DOHH2 (cell line): ENCODE measurements around the gene CDH22.

ENCODE experiments used
- H3F3A ChIP-seq: fragments of 200-600 bp; sonication (generic), shearing (Covaris generic); 2 replicates; pipeline ENCODE4 v1.6.0; 2016; ENCODE audit warnings: antibody characterized with exemption, mild to moderate bottlenecking; ENCODE audit not compliant: control insufficient read depth, insufficient read depth
- H3K27ac ChIP-seq: fragments of 200-600 bp; sonication (generic); 2 replicates; pipeline ENCODE4 v1.5.1; 2014; ENCODE audit warnings: low read depth, mild to moderate bottlenecking, low read length, moderate library complexity
- H3K27me3 ChIP-seq: fragments of 200-600 bp; sonication (generic); 2 replicates; pipeline ENCODE4 v1.6.1; 2014; ENCODE audit warnings: mild to moderate bottlenecking, low read length, mixed read lengths; ENCODE audit not compliant: control insufficient read depth
- H3K36me3 ChIP-seq: fragments of 200-600 bp; sonication (generic); 2 replicates; pipeline ENCODE4 v1.6.1; 2014; ENCODE audit warnings: mild to moderate bottlenecking, low read length, moderate library complexity, mixed read lengths; ENCODE audit not compliant: control insufficient read depth
- H3K4me1 ChIP-seq: fragments of 200-600 bp; sonication (generic); 2 replicates; pipeline ENCODE4 v1.6.1; 2014; ENCODE audit warnings: mild to moderate bottlenecking, low read length, mixed read lengths; ENCODE audit not compliant: control insufficient read depth
- H3K4me2 ChIP-seq: fragments of 200-600 bp; sonication (generic); 2 replicates; pipeline ENCODE4 v1.6.0; 2014; ENCODE audit warnings: mild to moderate bottlenecking, low read length, moderate library complexity
- H3K4me3 ChIP-seq: fragments of 200-600 bp; sonication (generic); 2 replicates; pipeline ENCODE4 v1.5.1; 2014; ENCODE audit warnings: mild to moderate bottlenecking, low read length, mixed read lengths
- H3K79me2 ChIP-seq: fragments of 200-600 bp; sonication (generic); 2 replicates; pipeline ENCODE4 v1.6.1; 2014; ENCODE audit warnings: mild to moderate bottlenecking, low read length, mixed read lengths; ENCODE audit not compliant: control insufficient read depth
- H3K9me2 ChIP-seq: fragments of 200-600 bp; sonication (generic); replicated peaks from 2 replicates; pipeline ENCODE4 v1.6.1; 2014; ENCODE audit warnings: mild to moderate bottlenecking, low read length, mixed read lengths; ENCODE audit not compliant: control insufficient read depth
- H3K9me3 ChIP-seq: fragments of 200-600 bp; sonication (generic); 2 replicates; pipeline ENCODE4 v1.6.1; 2014; ENCODE audit warnings: antibody characterized with exemption, low read length, mixed read lengths; ENCODE audit not compliant: control insufficient read depth, insufficient read depth
- H4K20me1 ChIP-seq: fragments of 200-600 bp; sonication (generic); 2 replicates; pipeline ENCODE4 v1.6.0; 2014; ENCODE audit warnings: low read depth, mild to moderate bottlenecking, antibody characterized with exemption, low read length, moderate library complexity; ENCODE audit not compliant: control insufficient read depth, insufficient read depth
- EZH2phosphoT487 ChIP-seq: fragments of 200-600 bp; sonication (generic); IDR thresholded peaks from 2 replicates; pipeline ENCODE4 v1.6.1; 2017; ENCODE audit warnings: borderline replicate concordance, mild to moderate bottlenecking, antibody characterized with exemption, low read length, moderate library complexity, mixed read lengths
- TF ChIP-seq, protein P1 (sequence below): fragments of 200-600 bp; sonication (generic); IDR thresholded peaks from one replicate; pipeline ENCODE4 v1.5.1; 2014; ENCODE audit warnings: antibody characterized with exemption, mild to moderate bottlenecking, low read depth, low read length; ENCODE audit not compliant: poor library complexity, severe bottlenecking

CDH22 gene

DNA sequence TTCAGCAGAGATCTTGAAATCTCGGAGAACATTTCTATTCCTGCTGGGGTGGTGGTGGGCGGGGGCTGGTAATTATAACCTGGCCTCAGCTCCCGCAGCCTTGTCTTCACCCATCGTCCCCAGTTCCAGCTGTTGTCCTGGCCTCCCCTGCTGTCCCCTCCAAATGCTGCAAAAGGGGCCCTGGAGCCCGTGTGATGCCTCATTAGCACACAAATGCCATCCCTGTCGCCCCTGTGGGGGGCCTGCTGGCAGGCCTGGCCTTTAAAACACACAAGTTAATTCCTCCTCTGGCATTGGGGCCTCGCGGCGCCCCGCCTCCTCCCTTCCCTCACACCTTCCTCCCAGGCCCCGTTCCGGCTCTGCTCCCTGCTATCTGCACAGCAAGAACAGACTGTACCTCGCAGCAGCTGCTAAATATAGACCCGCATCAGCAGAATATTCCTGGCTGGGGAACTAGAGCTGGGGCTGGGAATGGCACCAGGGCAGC, 85.7 kb downstream of the CDH22 start:
- Histone ChIP-seq H4K20me1 (no peaks in the 10 kb centered on the region), H3K79me2 (no peaks in the 10 kb centered on the region), H3K4me2 (no peak overlapping the region), H3K9me2 (no peaks in the 10 kb centered on the region), H3K4me1 (no peaks in the 10 kb centered on the region), H3K4me3 (no peak overlapping the region), H3F3A (no peaks in the 10 kb centered on the region), H3K36me3 (no peaks in the 10 kb centered on the region), H3K27ac (no peak overlapping the region), H3K27me3 (no peaks in the 10 kb centered on the region), H3K9me3 (no peaks in the 10 kb centered on the region)
- TF ChIP-seq EZH2phosphoT487, result no peak
- TF ChIP-seq, protein P1, sequence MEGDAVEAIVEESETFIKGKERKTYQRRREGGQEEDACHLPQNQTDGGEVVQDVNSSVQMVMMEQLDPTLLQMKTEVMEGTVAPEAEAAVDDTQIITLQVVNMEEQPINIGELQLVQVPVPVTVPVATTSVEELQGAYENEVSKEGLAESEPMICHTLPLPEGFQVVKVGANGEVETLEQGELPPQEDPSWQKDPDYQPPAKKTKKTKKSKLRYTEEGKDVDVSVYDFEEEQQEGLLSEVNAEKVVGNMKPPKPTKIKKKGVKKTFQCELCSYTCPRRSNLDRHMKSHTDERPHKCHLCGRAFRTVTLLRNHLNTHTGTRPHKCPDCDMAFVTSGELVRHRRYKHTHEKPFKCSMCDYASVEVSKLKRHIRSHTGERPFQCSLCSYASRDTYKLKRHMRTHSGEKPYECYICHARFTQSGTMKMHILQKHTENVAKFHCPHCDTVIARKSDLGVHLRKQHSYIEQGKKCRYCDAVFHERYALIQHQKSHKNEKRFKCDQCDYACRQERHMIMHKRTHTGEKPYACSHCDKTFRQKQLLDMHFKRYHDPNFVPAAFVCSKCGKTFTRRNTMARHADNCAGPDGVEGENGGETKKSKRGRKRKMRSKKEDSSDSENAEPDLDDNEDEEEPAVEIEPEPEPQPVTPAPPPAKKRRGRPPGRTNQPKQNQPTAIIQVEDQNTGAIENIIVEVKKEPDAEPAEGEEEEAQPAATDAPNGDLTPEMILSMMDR, result no peak

DNA sequence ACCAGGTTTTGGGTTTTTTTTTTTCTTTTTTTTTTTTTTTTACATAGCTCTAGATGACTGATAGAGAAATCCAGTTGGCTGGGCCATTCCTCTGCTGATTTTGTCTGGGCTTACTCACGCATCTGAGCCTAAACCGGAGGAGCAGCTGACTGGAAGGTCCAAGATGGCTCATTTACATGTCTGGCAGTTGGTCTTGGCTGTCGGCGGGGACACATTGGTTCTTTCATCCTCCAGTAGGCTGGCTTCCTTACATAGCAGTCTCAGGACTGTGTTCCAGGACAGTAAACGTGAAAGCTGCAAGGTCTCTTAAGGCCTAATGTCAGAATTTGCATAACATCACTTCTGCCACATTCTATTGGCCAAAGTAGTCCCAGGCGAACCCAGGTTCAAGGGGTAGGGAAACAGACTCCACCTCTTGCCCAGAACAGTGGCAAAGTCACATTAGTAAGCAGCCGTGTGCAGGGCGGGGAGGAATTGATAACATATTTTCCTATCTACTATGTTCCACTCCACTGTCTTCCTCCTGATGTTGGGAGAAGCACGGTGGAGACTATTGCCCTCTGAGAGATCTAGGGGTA, 87.0 kb downstream of the CDH22 start:
- no peak overlapping the region for H3K4me2 ChIP-seq

DNA sequence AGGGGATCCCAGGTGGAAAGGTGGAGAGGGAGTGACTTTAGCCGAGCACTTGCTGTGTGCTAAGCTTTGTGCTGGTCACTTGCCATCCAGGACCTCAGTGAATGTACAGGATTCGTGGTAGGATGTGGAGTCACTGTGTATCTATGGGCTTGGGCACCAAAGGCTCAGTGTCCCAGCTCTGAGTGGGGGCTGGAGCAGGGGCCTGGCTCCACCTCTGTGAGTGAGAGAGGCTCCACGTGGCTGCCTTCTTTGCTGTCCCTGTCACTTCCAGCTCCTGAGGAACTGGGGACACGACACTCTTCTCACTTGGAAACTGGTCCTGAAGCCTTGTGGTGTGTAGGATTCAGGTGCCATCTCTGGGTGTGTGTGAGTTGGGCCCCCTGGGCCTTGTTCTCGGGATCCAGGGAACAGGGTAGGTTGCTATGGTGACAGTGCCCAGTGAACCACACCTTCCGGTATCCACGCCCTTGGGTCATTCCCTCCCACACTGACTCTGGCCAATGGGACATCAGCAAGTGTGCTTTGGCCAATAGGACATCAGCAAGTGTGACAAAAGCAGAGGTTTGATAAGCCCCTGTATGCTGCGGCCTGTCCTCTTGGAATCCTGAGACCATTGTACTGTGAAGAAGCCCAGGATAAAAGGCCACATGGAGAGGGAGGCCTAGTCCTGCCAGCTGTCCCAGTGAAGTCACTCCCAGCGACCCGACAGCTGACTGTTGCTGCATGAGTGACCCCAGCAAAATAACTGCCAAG, 87.7 kb downstream of the CDH22 start:
- no peaks in the 10 kb centered on the region for H3K79me2 ChIP-seq
- no peaks in the 10 kb centered on the region for H3K27me3 ChIP-seq
- no peak overlapping the region for H3K4me2 ChIP-seq

More for the DNA sequence above, 87.0 kb downstream of the CDH22 start:
- Histone ChIP-seq H3K27me3 (no peaks in the 10 kb centered on the region), H3K36me3 (no peaks in the 10 kb centered on the region), H3K9me3 (no peaks in the 10 kb centered on the region), H3K27ac (no peak overlapping the region), H4K20me1 (no peaks in the 10 kb centered on the region), H3F3A (no peaks in the 10 kb centered on the region), H3K9me2 (no peaks in the 10 kb centered on the region), H3K79me2 (no peaks in the 10 kb centered on the region), H3K4me3 (no peak overlapping the region), H3K4me1 (no peaks in the 10 kb centered on the region)
- TF ChIP-seq, protein P1, result no peak
- TF ChIP-seq EZH2phosphoT487, result no peak

More for the DNA sequence above, 87.7 kb downstream of the CDH22 start:
- no peaks in the 10 kb centered on the region for H3K36me3 ChIP-seq
- H3F3A ChIP-seq, result no peaks in the 10 kb centered on the region
- TF ChIP-seq EZH2phosphoT487, result no peak
- TF ChIP-seq, protein P1, result no peak
- H3K4me1 ChIP-seq, result no peaks in the 10 kb centered on the region
- H3K4me3 ChIP-seq, result no peak overlapping the region
- no peak overlapping the region for H3K27ac ChIP-seq
- H3K9me3 ChIP-seq, result no peaks in the 10 kb centered on the region
- no peaks in the 10 kb centered on the region for H3K9me2 ChIP-seq
- H4K20me1 ChIP-seq, result no peaks in the 10 kb centered on the region
